Endothelial cell (in vitro differentiated cells): ENCODE results near the gene MYMK. TPM values are rescaled to one million over a fixed set of nuclear protein-coding genes. Genes with fewer than 3 reads are reported as not detected.
A peak's percentile ranks its signal among the peaks of the same experiment; 100 is the strongest.

Experiments
- DNase-seq: peaks from one replicate; pipeline ENCODE4 v3.0.0; 2021; ENCODE audit warnings: low spot score
- H3K27ac Mint-ChIP-seq: one replicate; pipeline ENCODE4 v1.8.0; 2021; ENCODE audit warnings: mixed read lengths, inconsistent platforms; ENCODE audit not compliant: unreplicated experiment
- H3K27me3 Mint-ChIP-seq: one replicate; pipeline ENCODE4 v1.8.0; 2021; ENCODE audit warnings: mild to moderate bottlenecking, moderate library complexity, mixed read lengths, inconsistent platforms; ENCODE audit not compliant: unreplicated experiment
- H3K36me3 Mint-ChIP-seq: one replicate; pipeline ENCODE4 v1.8.0; 2021; ENCODE audit warnings: mild to moderate bottlenecking, low read depth, mixed read lengths, inconsistent platforms; ENCODE audit not compliant: unreplicated experiment
- H3K4me1 Mint-ChIP-seq: one replicate; pipeline ENCODE4 v1.8.0; 2021; ENCODE audit warnings: mild to moderate bottlenecking, mixed read lengths, inconsistent platforms; ENCODE audit not compliant: unreplicated experiment
- H3K4me3 Mint-ChIP-seq: one replicate; pipeline ENCODE4 v1.8.0; 2021; ENCODE audit warnings: mild to moderate bottlenecking, mixed read lengths, inconsistent platforms; ENCODE audit not compliant: unreplicated experiment
- H3K9me3 Mint-ChIP-seq: one replicate; pipeline ENCODE4 v1.8.0; 2021; ENCODE audit warnings: mixed read lengths, inconsistent platforms; ENCODE audit not compliant: unreplicated experiment
- CTCF ChIP-seq: fragments of 200-600 bp; sonication (generic); IDR thresholded peaks from one replicate; pipeline ENCODE4 v1.5.0; 2021; ENCODE audit warnings: antibody characterized with exemption; ENCODE audit not compliant: unreplicated experiment
- total RNA-seq: library from RNA; stranded (reverse); fragmentation: NEBNext Ultra II Directional; extraction: Animal tissue kit (Norgen Biotek cat#: 25700); gene quantifications from one replicate; pipeline ENCODE4 v1.2.1, GENCODE V29; 2021; ENCODE audit not compliant: unreplicated experiment

Gene MYMK
- total RNA-seq, 1 donor from 2014 or later = not detected

GRCh38 chr9:133509179-133510083, 15.3 kb downstream of the MYMK start:
- H3K27ac Mint-ChIP-seq = peak overlapping the region; percentile 30
- H3K4me1 Mint-ChIP-seq = peaks cover 8% of the 10 kb centered on the region
- H3K27me3 Mint-ChIP-seq = peaks cover 4% of the 10 kb centered on the region
- H3K9me3 Mint-ChIP-seq = no peaks in the 10 kb centered on the region
- peak; percentile 56 for DNase-seq
- H3K36me3 Mint-ChIP-seq = no peaks in the 10 kb centered on the region
- TF ChIP-seq CTCF = no peak
- no peak overlapping the region for H3K4me3 Mint-ChIP-seq

- no peaks in the 10 kb centered on the region for H3K36me3 Mint-ChIP-seq
- no peak overlapping the region for H3K27ac Mint-ChIP-seq
- no peak for DNase-seq
- no peak for TF ChIP-seq CTCF
- peaks cover 4% of the 10 kb centered on the region for H3K27me3 Mint-ChIP-seq
- no peaks in the 10 kb centered on the region for H3K9me3 Mint-ChIP-seq
- H3K4me3 Mint-ChIP-seq = no peak overlapping the region
- peaks cover 8% of the 10 kb centered on the region for H3K4me1 Mint-ChIP-seq
These were observed 16.7 kb downstream of the MYMK start for GRCh38 chr9:133508046-133508445.

GRCh38 chr9:133507246-133507965, 17.4 kb downstream of the MYMK start:
- no peak overlapping the region for H3K4me3 Mint-ChIP-seq
- H3K9me3 Mint-ChIP-seq = no peaks in the 10 kb centered on the region
- no peak for DNase-seq
- H3K36me3 Mint-ChIP-seq = no peaks in the 10 kb centered on the region
- peaks cover 8% of the 10 kb centered on the region for H3K4me1 Mint-ChIP-seq
- no peak overlapping the region for H3K27ac Mint-ChIP-seq
- no peak for TF ChIP-seq CTCF
- peaks cover 4% of the 10 kb centered on the region for H3K27me3 Mint-ChIP-seq

- Mint-ChIP-seq H3K4me1 (peaks cover 8% of the 10 kb centered on the region), H3K27me3 (peaks cover 4% of the 10 kb centered on the region), H3K9me3 (no peaks in the 10 kb centered on the region), H3K36me3 (no peaks in the 10 kb centered on the region), H3K4me3 (no peak overlapping the region), H3K27ac (no peak overlapping the region)
- TF ChIP-seq CTCF = no peak
- no peak for DNase-seq
These were observed 18.1 kb downstream of the MYMK start for GRCh38 chr9:133506653-133507038.
